Upper lobe of right lung (tissue), 1 donor: Measurements from ENCODE around the gene PLEKHB2. TPM values are rescaled to one million over a fixed set of nuclear protein-coding genes. Genes with fewer than 3 reads are reported as not detected.
"Not testable (repeated sequence)": the region's sequence is repeated elsewhere in the genome, so short reads cannot be mapped to it uniquely, and the experiment has no call there.

ENCODE experiments used
- ATAC-seq: fragments of 200-7000 bp; cut with Tn5 transposase; one replicate; pipeline ENCODE4 v1.9.1; 2020; ENCODE audit warnings: mild to moderate bottlenecking, moderate library complexity
- DNase-seq: peaks from one replicate; pipeline ENCODE4 v3.0.0-alpha.2; 2020
- H3K27ac ChIP-seq: fragments of 200-600 bp; one replicate; pipeline ENCODE4 v1.8.0; 2022
- H3K27me3 ChIP-seq: fragments of 200-600 bp; one replicate; pipeline ENCODE4 v1.8.0; 2022; ENCODE audit warnings: mild to moderate bottlenecking
- H3K36me3 ChIP-seq: fragments of 200-600 bp; one replicate; pipeline ENCODE4 v1.8.0; 2022
- H3K4me1 ChIP-seq: fragments of 200-600 bp; one replicate; pipeline ENCODE4 v1.8.0; 2022
- H3K4me3 ChIP-seq: fragments of 200-600 bp; one replicate; pipeline ENCODE4 v1.8.0; 2022; ENCODE audit warnings: mild to moderate bottlenecking
- H3K9me3 ChIP-seq: fragments of 200-600 bp; one replicate; pipeline ENCODE4 v1.8.0; 2022
- intact Hi-C: fragments of 100-400 bp; cut with DNase I; formaldehyde crosslinking; loops from one replicate; pipeline ENCODE4 v1.11.0; 2022
- total RNA-seq: library from RNA; stranded (reverse); fragmentation: NEBNext Ultra II Directional; extraction: Animal tissue kit (Norgen Biotek cat#: 25700); gene quantifications from one replicate; pipeline ENCODE4 v1.2.1, GENCODE V29; 2021
- TF ChIP-seq, protein P1 (sequence below): fragments of 200-600 bp; IDR thresholded peaks from one replicate; pipeline ENCODE4 v1.8.0; 2022; ENCODE audit warnings: antibody characterized with exemption
- donor health status: DM: no; HTN: yes; CAD: no; lungs with severe emphysema.

Gene PLEKHB2
- total RNA-seq, 1 donor from 2014 or later = 73.9 TPM

GRCh38 chr2:131154647-131155046 lies 49.5 kb downstream of the PLEKHB2 start:
- Histone ChIP-seq H3K27me3 (no peaks in the 10 kb centered on the region), H3K36me3 (peaks cover 6% of the 10 kb centered on the region), H3K4me3 (no peak overlapping the region), H3K27ac (no peak overlapping the region), H3K4me1 (no peaks in the 10 kb centered on the region), H3K9me3 (no peaks in the 10 kb centered on the region)
- DNase-seq (no peak), ATAC-seq (no peak)
- TF ChIP-seq, protein P1, sequence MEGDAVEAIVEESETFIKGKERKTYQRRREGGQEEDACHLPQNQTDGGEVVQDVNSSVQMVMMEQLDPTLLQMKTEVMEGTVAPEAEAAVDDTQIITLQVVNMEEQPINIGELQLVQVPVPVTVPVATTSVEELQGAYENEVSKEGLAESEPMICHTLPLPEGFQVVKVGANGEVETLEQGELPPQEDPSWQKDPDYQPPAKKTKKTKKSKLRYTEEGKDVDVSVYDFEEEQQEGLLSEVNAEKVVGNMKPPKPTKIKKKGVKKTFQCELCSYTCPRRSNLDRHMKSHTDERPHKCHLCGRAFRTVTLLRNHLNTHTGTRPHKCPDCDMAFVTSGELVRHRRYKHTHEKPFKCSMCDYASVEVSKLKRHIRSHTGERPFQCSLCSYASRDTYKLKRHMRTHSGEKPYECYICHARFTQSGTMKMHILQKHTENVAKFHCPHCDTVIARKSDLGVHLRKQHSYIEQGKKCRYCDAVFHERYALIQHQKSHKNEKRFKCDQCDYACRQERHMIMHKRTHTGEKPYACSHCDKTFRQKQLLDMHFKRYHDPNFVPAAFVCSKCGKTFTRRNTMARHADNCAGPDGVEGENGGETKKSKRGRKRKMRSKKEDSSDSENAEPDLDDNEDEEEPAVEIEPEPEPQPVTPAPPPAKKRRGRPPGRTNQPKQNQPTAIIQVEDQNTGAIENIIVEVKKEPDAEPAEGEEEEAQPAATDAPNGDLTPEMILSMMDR = no peak
- intact Hi-C loops = no loop called here

GRCh38 chr2:131155208-131155855 lies 50.2 kb downstream of the PLEKHB2 start:
- intact Hi-C loops = no loop called here
- Histone ChIP-seq H3K4me1 (no peaks in the 10 kb centered on the region), H3K9me3 (no peaks in the 10 kb centered on the region), H3K4me3 (no peak overlapping the region), H3K27me3 (no peaks in the 10 kb centered on the region), H3K27ac (no peak overlapping the region), H3K36me3 (no peaks in the 10 kb centered on the region)
- ATAC-seq (no peak), DNase-seq (no peak)
- TF ChIP-seq, protein P1 = no peak

DNA sequence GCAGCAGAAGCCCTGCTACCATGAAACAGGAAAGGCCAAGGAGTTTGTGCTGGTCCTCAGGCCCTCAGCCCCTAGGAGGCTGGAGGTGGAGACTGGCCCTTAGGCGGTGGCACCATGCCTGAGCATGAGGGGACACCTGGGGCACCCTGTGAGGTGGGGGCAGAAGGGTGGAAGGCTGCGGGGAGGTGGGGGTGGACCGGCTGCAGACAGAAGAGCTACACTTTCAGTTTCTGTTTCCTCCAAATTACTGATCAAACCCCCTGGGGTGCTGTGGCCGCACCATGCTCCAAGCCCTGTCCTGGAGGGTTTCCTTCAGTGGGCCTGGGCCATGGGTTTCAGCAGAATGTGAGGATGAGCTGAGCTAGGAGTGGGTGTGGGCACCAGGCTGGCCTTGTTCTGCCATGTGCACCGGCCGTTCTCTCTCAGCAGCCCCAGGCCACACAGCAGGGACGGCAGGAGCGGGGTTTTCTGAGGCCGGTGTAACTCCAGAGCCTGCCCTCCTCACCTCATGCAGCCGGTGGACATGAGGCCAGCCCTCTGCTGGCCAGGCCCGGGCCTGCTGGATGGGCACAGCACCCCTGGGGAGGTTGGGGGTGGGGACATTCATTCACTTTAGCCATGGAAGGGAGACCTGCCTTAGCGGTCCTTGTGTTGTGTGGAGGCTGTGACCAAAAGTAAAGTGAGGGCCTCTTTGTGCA lies 51.5 kb downstream of the PLEKHB2 start:
- ATAC-seq (no peak), DNase-seq (no peak)
- TF ChIP-seq, protein P1 = no peak
- intact Hi-C loops = no loop called here
- no peak overlapping the region for H3K4me3 ChIP-seq
- H3K4me1 ChIP-seq = no peaks in the 10 kb centered on the region
- no peak overlapping the region for H3K27ac ChIP-seq
- H3K9me3 ChIP-seq = no peaks in the 10 kb centered on the region
- no peaks in the 10 kb centered on the region for H3K36me3 ChIP-seq
- no peaks in the 10 kb centered on the region for H3K27me3 ChIP-seq

GRCh38 chr2:131165562-131165961 lies 60.4 kb downstream of the PLEKHB2 start:
- H3K27ac ChIP-seq, ATAC-seq, H3K4me1 ChIP-seq, H3K4me3 ChIP-seq, intact Hi-C loops, H3K27me3 ChIP-seq, DNase-seq, H3K9me3 ChIP-seq, H3K36me3 ChIP-seq: not testable (repeated sequence)

DNA sequence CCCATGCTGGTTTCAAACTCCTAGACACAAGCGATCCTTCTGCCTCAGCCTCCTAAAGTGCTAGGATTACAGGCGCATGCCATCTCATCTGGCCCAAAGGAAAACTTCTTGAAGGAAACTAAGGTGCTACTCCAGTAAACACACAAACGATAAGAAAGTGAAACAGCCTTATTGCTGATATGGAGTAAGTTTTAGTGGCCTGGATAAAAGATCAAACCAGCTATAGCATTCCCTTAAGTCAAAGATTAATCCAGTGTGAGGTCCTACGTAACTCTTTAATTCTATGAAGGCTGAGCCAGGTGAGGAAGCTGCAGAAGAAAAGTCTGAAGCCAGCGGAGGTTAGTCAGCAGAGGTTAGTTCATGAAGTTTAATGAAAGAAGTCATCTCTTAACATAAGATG lies 63.4 kb downstream of the PLEKHB2 start:
- intact Hi-C loops = no loop called here
- TF ChIP-seq, protein P1 = no peak
- ATAC-seq = no peak
- no peak for DNase-seq
- Histone ChIP-seq H3K4me1 (no peaks in the 10 kb centered on the region), H3K27ac (no peak overlapping the region), H3K36me3 (no peaks in the 10 kb centered on the region), H3K27me3 (peaks cover 3% of the 10 kb centered on the region), H3K9me3 (no peaks in the 10 kb centered on the region), H3K4me3 (no peak overlapping the region)

GRCh38 chr2:131178050-131178449 lies 72.9 kb downstream of the PLEKHB2 start:
- H3K4me3 ChIP-seq, ATAC-seq, intact Hi-C loops, H3K9me3 ChIP-seq, H3K4me1 ChIP-seq, H3K27ac ChIP-seq, H3K27me3 ChIP-seq, DNase-seq, H3K36me3 ChIP-seq: not testable (repeated sequence)

DNA sequence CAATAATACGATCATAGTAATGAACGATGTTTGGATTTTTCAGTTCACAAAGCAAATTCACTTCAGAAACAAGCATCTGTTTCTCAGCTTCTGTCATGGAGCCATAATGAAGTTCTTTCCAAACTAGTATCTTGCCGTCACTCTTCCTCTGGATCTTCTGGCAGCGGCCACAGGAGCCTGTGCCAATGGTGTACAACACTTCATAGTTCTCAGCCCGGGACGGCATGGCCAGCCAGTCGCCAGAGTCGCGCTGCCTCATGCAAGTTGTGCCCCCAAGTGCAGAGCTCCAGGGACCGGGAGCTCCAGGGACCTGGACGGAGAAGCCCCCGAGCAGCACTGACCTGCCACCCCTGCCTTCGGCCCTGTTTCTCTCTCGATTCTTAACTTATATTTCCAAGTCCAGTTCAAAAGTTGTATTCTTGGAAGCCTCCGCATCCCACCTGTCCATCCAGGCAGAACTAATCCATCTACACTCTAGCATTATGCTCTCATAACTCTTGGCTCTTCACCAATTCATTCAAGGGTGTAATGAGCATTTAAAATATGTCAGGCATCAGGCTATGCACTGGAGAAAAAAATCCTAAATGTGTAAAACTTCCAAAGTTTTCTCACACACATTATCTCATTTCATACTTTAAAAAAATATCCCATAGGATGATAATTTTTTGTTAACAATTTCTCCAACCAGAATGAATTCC lies 73.7 kb downstream of the PLEKHB2 start:
- H3K9me3 ChIP-seq = not testable (repeated sequence)

GRCh38 chr2:131181451-131181850 lies 76.3 kb downstream of the PLEKHB2 start:
- H3K4me3 ChIP-seq, intact Hi-C loops, H3K4me1 ChIP-seq, ATAC-seq, H3K27ac ChIP-seq, H3K36me3 ChIP-seq, H3K27me3 ChIP-seq, H3K9me3 ChIP-seq, DNase-seq: not testable (repeated sequence)

More for the DNA sequence above, 73.7 kb downstream of the PLEKHB2 start:
- intact Hi-C loops, H3K36me3 ChIP-seq, ATAC-seq, H3K27ac ChIP-seq, H3K4me3 ChIP-seq, H3K27me3 ChIP-seq, H3K4me1 ChIP-seq: not testable (repeated sequence)
- DNase-seq = peak; percentile 62

- intact Hi-C loops, H3K9me3 ChIP-seq: not testable (repeated sequence)
Measured at GRCh38 chr2:131193421-131193820, 88.3 kb downstream of the PLEKHB2 start.

GRCh38 chr2:131196186-131196585 lies 91.0 kb downstream of the PLEKHB2 start:
- H3K4me3 ChIP-seq, DNase-seq, ATAC-seq, H3K27ac ChIP-seq, H3K27me3 ChIP-seq, H3K4me1 ChIP-seq, intact Hi-C loops, H3K9me3 ChIP-seq, H3K36me3 ChIP-seq: not testable (repeated sequence)

More at GRCh38 chr2:131193421-131193820, 88.3 kb downstream of the PLEKHB2 start:
- H3K27me3 ChIP-seq, H3K4me1 ChIP-seq, DNase-seq, H3K36me3 ChIP-seq, H3K4me3 ChIP-seq, ATAC-seq, H3K27ac ChIP-seq: not testable (repeated sequence)
